ENCODE data around the gene BICC1.
"Not testable (repeated sequence)": the region's sequence is repeated elsewhere in the genome, so short reads cannot be mapped to it uniquely, and the experiment has no call there.

The BICC1 gene

DNA sequence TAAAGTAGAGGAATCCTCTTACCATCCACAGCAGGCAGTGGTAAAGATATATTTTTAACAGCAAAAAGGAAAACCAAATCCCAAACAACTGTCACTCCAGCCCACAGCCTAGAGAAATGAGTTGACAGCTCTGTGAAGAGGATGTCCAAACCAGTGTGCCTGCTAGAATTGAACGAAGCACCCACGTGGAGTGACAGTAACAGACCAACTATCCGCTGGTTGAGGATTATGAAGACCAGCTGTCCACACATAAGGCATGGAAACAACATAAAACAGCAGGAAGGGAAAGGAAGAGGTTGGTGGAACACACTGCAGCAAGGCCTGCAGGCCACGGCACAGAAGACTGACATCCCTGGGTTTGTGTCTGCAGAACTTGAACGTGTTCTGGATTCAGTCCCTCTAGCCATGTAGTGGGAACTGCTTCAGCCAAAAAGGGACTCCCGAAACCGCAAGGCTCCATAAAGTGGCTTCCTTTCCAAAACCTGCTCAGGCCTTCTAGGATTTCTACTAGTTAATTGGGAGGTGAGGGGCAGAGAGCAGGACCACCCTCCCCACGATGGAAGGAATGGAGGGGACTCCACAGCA is 324.4 kb downstream of the BICC1 start:
- no peak for DNase-seq

DNA sequence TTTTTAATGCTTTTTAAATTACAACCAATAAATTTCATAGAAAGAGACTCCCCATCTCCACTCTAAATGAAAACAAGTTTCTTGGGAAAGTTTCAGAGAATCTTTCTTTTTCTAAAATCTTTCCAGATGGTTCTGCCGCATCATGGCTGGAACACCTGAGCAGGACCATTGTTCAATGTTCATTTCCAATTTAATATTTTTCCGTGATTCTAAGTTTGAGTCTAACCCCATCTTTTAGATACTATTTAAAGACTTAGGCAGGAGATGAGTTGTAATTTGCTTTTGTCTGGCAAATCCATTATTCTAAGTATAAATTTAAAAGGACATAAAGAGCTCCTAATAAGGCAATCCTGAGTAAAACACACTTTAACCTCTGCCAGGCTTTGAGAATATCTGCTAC is 325.2 kb downstream of the BICC1 start:
- no peak for DNase-seq

DNA sequence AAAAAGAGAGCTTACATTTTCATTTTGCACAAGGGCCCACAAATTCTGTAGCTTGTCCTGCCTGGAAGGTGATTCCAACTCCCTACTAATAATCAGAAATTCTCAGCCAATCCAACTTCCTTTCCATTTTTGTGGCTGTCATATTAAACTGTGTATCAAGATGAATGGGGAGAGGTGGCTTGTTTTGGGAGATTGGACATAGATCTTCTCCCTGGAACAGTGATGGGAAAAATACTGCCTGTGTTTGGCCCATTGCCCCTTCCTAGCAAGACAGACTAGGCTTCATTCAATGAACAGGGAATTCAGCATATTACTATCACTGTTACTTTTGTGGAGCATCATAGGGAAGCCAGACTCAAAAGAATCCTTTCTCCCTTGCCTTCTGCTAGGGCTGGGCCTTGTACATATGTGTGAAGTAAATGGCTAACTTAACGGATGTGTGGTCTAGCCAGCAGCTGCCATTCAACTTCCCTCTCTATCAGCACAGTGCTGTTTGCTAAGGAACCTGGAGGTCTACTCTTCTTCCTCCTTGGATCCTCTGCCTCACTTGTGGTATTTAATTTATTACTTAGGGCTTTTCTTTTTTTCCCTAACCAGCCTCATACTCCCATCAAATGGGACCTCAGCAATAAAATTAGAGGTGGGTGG is 326.0 kb downstream of the BICC1 start:
- DNase-seq = peak; percentile 5

DNA sequence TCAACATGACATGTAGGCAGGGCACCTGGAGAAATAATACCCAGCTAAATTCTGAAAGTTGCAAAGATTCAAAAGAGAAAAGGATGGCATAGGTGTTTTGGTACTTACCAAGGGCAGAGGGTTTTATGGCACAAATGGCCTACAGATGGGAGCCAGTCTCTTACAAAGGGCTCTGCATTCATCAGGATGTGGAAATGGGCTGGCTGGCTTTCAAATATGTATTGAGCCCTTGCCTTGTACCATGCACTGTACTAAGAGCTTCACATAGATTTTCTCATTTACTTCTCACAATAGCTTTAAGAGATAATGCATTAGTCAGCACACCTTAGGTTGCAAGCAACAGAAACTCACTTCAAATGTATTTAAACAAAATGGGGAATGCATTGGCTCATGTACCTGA is 327.1 kb downstream of the BICC1 start:
- DNase-seq = no peak

DNA sequence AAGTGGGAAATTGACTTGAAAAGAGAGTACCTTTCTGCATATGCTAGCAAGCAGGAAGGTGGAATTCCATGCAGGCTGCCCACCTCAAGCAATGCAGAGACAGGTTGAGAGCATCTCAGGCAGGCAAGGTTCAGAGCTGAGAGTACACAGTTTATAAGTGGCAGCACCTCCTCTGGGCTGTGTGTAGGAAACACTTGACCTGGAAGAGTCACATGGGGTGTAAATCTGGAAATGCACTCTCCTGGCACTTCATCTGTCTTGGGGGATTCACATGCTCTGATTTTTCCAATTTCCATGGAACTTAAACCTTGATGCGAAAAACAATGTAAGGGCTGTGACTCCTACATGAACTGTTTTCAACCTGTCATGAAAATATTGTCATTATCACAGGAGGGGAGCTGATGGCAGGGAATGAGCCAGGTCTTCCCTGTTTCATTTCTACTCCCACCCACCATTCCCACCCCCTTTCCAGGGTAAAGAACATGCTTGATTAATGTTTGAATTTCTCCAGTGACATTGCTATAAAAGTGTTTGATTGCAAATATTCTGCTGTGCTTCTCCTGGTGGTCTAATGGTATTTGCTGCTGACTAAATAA is 328.3 kb downstream of the BICC1 start:
- DNase-seq = no peak

DNA sequence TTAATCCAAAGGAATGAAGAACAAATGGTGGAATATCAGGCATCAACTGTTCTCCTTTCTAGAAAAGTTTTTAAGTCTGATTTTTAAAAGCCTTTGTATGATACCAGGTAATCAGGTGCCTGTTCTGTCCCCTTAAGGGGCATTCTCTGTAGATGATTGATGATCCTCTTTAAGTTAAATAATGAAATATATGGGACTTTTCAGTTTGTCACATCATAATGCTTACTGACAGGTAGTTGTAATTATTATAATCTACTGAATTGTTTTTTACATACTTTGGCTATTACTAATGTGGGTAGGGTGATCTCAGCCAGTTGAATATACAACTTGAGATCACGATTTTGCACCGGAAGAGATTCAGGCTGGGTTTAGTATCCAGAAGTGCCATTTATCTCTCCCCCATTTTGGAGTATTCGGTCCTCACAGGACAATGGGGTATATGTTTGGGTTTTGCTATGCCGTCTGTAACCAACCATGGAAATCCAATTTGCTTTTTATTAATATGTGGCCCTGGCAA is 330.2 kb downstream of the BICC1 start:
- DNase-seq = no peak

DNA sequence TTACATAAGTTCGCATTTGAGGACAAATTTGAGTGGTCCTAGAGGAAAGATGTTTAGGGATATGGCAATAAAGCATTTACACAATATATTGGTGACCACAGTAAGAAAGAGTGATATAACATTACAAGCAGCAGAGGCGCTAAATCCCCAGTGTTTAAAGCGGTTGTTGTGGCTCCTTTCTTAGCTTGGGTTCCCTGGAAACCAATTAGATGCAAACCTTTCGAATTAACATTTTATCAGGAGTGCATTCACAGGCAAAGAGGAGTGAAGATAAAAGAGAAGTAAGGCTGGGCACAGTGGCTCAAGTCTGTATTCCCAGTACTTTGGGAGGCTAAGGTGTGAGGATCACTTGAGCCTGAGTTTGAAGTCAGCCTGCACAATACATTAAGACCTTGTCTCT is 331.1 kb downstream of the BICC1 start:
- no peak for DNase-seq

DNA sequence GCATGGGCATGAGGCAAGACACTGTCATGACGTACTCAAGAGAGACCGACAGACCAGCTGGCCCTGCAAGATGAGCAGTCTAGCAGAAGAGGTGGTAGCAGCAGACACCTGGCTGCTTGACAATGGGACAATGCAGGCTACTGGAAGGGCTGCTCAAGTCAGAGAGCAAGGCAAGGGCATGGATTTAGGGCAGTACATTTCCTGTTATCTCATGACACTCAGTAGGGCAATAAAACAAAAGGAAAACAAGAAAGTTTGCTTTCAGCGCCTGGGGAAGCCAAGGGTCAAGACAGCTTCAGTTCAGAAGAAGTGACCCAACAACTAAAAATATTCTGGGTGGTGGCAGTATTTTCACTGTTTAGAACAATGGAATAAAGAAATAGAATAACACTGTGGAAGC is 332.0 kb downstream of the BICC1 start:
- DNase-seq = no peak

DNA sequence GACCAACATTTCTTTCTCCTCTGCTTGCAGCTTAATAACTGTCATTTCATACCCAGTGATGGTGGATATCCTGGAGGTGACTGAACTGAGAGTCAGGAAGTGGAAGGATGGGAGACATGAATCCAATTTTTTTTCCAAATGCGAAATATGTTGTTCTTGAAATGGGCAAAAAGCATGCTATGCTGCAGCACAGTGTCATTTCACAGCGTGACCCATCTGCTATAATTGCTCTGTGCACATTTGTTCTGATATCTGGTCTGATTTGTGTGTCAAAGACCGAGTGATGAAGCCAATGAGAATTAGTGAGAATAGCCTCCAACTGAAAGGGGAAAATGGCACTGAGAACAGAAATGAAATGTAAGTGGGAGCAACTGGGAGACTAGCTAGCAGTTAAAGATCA is 334.2 kb downstream of the BICC1 start:
- no peak for DNase-seq

DNA sequence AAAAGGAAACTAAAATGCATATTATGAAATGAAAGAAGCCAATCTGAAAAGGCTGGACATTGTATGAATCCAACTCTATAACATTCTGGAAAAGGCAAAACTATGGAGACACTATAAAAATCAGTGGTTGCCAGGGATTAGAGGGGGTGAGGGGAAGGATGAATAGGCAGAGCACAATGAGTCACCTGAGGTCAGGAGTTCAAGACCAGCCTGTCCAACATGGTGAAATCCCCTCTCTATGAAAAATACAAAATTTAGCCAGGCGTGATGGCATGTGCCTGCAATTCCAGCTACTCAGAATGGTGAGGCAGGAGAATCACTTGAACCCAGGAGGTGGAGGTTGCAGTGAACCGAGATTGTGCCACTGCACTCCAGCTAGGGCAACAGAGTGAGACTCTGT is 338.9 kb downstream of the BICC1 start:
- DNase-seq = no peak

DNA sequence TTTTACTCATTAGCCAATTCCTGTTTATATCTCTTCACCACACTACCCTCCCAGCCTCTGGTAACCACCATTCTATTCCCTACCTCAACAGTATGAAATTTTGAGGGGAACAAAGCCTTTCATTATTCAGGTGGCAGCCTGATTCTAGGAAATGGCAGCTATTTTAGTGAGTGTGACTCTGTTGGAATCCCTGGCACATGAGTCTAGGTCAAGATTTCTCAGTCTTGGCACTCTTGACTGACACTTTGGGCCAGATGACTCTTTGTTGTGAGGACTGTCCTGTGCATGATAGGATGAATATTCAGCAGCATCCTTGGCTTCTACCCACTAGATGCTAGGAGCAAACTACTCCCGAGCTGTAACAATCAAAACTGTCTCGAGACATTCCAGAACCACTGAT is 341.0 kb downstream of the BICC1 start:
- no peak for DNase-seq

DNA sequence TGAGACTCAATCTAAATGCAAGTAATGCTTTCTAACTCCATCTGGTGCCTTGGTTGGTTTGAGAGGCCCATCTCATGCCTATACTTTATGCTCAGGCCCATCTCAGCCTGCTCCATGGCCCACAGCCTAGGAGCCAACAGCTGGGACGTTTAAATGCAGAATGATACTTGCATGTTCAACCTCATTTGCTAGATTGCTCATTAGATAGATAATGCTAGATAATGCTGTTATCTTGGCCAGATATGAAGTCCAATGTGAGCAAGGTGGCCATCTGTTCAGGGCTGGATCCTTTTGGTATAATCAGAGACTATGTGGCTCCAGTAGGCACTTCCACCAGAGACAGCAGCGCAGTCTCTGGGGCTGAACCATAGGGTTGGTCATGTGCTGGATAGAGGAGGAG is 342.1 kb downstream of the BICC1 start:
- no peak for DNase-seq

DNA sequence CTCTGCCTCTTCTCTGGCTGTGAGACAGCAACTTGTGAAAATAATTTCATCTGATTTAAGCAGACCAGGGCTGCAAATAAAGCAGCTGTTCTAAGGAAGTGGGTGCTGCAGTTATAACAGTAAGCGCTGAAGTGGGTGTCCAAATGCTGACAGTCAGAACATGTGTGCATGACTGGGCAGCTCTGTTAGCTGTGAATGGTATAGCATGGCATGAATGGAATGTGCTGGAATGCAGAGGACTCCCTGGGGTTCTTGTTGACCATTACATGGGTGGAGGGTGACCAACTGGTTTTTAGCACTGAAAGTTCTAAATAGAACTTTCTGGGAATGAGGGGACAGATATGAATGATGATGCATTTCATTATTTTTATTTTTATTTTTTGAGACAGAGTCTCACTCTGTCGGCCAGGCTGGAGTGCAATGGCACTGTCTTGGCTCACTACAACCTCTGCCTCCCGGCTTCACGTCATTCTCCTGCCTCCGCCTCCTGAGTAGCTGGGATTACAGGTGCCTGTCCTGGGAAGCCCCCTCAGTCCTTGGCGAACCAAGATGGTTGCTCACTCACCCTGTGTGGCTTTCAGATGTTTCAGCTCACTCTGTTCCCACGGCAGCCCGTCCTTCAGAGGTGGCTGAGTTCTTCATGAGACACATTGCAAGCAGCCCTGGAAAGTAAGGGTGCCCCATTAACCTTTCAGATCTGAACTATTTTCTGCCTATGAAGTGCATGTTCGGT is 344.0 kb downstream of the BICC1 start:
- no peak for DNase-seq

DNA sequence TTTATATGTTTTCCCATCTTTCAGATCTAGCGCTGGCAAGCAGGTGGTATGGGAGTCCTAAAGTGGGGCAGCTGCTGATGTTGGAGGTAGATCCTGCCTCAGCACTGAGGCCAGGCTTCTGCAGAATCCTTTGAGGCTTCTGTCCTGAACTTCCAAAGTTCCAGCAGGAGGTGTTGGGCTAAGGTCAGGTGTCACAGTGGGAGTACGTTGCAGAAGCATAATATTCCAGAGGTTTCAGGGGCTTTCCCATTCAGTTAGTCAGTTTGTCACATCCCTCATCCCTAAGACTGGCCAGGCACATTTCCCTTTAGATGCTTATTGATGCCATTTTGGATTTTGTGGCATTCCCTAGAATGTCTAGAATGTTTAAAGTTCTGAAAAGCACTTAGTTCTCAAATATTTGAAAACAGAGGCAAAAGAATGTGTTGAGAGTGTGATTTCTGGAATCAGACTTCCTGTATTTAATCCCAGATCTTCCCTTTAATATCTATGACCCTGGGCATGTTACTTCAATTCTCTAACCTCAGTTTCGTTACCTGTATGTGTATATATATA is 344.7 kb downstream of the BICC1 start:
- DNase-seq = no peak

DNA sequence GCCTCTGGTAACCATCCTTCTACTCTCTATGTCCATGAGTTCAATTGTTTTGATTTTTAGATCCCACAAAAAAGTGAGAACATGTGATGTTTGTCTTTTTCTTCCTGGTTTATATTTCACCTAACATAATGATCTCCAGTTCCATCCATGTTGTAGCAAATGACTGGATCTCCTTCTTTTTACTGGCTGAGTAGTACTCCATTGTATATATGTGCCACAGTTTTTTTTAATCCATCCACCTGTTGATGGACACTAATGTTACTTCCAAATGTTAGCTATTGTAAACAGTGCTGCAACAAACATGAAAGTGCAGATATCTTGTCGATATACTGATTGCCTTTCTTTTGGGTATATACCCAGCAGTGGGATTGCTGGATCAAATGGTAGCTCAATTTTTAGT is 345.5 kb downstream of the BICC1 start:
- DNase-seq = not testable (repeated sequence)

DNA sequence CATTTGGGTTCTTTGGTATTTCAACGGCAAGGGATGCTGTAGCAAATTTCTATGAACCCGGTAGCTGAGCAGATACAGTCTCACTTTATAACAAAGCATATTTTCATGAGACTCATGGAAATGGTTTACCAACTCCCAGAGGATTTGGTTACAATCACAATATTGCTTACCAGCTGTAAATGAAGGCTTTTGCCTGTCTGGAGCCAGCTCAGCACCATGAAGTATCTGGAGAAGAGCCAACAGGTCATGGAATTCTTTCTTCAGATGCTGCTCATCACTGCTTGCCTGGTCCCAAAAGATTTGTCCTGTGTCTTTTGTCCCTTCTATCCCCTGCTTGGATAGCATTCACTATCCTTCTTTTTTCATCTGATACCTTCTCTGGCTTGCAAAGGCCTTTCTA is 346.9 kb downstream of the BICC1 start:
- DNase-seq = no peak

DNA sequence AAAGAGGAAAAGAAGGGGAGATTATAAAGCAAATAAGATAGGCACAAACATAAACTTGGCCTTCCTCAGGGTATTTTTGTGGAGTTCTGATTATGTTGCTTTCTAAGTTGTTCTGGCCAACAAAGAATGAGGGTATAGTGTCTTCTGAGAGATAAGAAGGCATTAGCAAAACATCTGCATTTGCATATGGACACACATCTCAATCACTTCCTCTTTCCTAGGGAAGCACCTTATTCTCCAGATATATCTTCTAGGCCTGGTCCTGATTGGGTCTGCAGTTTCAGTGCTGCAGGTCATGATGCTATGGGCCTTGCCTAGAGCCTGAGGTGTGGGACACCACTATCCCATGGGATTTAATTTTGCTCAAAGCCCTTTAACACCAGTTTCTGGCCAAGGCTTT is 355.0 kb downstream of the BICC1 start:
- DNase-seq = no peak

DNA sequence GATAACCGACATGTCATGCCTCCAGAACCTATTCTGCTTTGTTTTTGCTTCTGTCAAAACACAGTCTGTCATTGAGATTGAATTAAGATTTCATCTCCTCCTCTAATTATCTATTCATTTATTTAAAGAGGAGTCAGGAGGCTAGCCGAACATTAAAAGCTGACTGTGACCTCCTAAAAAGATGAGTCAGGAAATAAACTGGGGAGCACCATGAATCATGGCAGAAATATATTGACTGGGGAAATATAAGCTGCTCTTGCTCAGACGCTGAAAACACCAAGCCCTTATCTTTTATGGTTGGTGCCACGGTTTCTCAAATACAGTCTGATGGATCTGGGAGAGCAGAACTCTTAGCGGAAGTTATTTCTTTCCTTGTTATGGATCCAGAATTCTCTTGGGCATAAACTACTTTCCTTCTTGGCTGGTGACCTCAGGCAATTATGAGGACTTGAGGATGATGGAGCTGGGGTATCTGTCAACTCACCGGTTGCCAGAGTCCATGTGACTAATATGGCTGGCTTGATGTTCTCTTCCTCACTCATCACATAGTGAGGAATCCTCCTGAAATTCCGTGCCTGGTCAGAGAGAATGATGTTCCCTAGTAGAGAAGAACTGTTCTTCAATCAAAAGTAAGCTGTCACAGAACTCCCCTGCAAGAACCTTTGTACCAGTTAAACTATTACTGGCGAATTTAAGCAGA is 356.2 kb downstream of the BICC1 start:
- DNase-seq = no peak

DNA sequence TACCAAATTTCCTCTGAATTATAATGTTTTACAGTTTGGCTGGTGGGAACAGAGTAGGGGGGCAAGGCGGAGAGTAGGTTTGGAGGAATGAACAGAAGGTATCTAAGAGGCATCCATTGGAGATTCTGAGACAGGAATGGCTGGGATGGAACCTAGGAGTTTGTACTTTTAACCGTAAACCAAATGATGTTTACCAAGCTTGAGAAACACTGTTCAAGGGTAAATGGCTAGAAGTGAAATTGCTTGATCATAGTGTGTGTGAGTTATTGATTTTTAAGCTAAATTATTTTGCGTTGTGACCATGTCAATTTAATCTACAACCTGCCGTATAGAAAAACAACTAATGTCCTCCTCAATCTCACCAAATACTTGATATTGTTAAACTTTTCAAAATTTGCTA is 357.4 kb downstream of the BICC1 start:
- no peak for DNase-seq

DNA sequence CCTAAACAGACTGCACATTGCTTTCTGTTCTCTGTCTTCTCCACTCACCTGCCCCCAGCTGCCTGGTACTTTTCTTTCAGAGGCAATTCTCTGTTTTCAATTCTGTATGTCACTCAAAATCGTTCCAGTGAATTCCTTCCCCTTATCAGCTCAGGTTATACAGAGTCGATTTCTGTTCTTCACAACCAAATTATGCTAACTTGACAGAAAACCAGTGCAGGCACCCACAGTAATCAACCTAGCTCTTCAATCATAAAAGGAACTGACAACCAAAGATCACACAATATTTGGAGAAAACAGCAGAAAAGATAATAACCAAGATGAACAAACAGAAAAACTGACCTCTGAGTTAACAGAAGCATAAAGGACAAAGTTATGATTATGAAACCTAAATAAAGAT is 360.5 kb downstream of the BICC1 start:
- DNase-seq = no peak

Data from hematopoietic multipotent progenitor cell treated with erythropoietin and hydrocortisone succinate and interleukin-3 and kit ligand, for 4 days (in vitro differentiated cells).